ENCODE results near the gene SERPINB2. TPM values are rescaled to one million over a fixed set of nuclear protein-coding genes. Genes with fewer than 3 reads are reported as not detected.

SERPINB2 gene
- total and polyA plus RNA-seq, 10 of the 15 experiments (the other 5 are each of a cell fraction or from before 2014, with no cell fraction given), result 9.6 to 25.3 (median 14.0) TPM

GRCh38 chr18:63922049-63922448 lies 34.5 kb downstream of the SERPINB2 start (continued):
- no peak for TF ChIP-seq TCF12 (IDR thresholded peaks at IDR 0.05; ENCODE audit: low read depth, low read length)
- no peak for TF ChIP-seq BCLAF1 (IDR thresholded peaks at IDR 0.05)
- no peak for TF ChIP-seq SUZ12 (IDR thresholded peaks at IDR 0.05; ENCODE audit: unreplicated experiment)
- no peak for TF ChIP-seq MAX (IDR thresholded peaks at IDR 0.05; ENCODE audit: low read depth, low read length)
- TF ChIP-seq NKRF (conservative IDR thresholded peaks at IDR 0.05), result no peak
- TF ChIP-seq RELA (IDR thresholded peaks at IDR 0.05; ENCODE audit: borderline replicate concordance, partially characterized antibody), result no peak
- no peak for TF ChIP-seq ZBTB33 (IDR thresholded peaks at IDR 0.05)
- TF ChIP-seq ATF2 (IDR thresholded peaks at IDR 0.05; ENCODE audit: low read length), result no peak
- no peak for TF ChIP-seq RELB (IDR thresholded peaks at IDR 0.05; ENCODE audit: low read depth)
- TF ChIP-seq SUPT20H (IDR thresholded peaks at IDR 0.05; ENCODE audit: borderline replicate concordance, control insufficient read depth, low read depth, low read length), result no peak
- no peak for TF ChIP-seq NBN (IDR thresholded peaks at IDR 0.05)

All from GM12878 (cell line).